ENCODE measurements around the gene TRPT1. TPM values are rescaled to one million over a fixed set of nuclear protein-coding genes. Genes with fewer than 3 reads are reported as not detected.

The TRPT1 gene
- total and polyA plus RNA-seq, 9 of the 15 experiments (the other 6 are each of a cell fraction or from before 2014, with no cell fraction given), result 4.6 to 41.7 (median 23.1) TPM

DNA sequence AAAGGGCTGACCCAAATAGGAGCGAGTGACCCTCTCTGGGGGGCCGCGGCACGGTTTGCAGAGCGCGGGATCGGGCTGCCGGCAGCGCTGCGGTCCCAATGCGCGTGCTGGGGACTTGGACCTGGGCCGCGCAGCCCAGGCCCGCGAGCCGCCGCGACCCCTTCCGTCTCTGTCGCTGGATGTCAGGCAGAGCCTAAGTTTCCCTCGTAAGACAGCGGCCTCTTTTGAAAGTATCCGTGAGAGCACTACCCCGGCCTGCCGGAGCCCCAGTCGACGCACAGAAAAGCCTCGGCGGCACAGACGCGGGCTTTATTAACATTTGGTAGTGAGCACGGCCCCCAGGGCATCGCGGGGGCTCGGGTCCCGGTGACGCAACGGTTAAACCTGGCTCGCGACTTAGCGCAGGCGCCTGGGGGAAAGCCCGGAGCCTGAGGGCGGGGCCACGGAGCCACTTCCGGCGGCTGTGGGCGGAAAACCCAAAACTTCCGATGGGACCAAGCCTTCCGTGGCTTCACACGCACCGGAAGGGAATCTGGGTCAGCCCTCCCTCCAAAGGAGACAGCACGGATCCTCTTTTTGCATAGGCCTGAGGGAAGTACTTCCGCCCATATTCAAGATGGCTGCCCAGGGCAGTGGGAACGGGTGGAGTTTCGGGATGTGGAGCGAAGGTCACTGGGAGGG lies 43.7 kb upstream of the TRPT1 start (continued):
- TF ChIP-seq, protein P1, sequence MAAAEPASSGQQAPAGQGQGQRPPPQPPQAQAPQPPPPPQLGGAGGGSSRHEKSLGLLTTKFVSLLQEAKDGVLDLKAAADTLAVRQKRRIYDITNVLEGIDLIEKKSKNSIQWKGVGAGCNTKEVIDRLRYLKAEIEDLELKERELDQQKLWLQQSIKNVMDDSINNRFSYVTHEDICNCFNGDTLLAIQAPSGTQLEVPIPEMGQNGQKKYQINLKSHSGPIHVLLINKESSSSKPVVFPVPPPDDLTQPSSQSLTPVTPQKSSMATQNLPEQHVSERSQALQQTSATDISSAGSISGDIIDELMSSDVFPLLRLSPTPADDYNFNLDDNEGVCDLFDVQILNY (CRISPR knock-in tag; IDR thresholded peaks at IDR 0.05), result no peak; the same call in 1 of the 2 replicates
- TF ChIP-seq ZFPM2 (CRISPR knock-in tag; IDR thresholded peaks at IDR 0.05) (0 out of 2 replicates have a peak, but pooled peaks have one; percentile 77), C11orf30 (IDR thresholded peaks at IDR 0.05; ENCODE audit: low read depth) (peak; percentile 66; the same call in 1 of the 2 replicates), ESRRA (IDR thresholded peaks at IDR 0.05; ENCODE audit: borderline replicate concordance, low read depth) (peak; percentile 97), KLF1 (tag; IDR thresholded peaks at IDR 0.05) (no peak), SAFB2 (IDR thresholded peaks at IDR 0.05; ENCODE audit: borderline replicate concordance, low read depth, low read length, severe bottlenecking) (no peak), ZNF830 (CRISPR knock-in tag; IDR thresholded peaks at IDR 0.05) (peak; percentile 93; the same call in 1 of the 2 replicates), MCM5 (IDR thresholded peaks at IDR 0.05; ENCODE audit: low read depth) (no peak), CBX5 (IDR thresholded peaks at IDR 0.05; ENCODE audit: borderline replicate concordance, low read depth) (no peak), TAF15 (IDR thresholded peaks at IDR 0.05; ENCODE audit: low read depth, low read length) (no peak), NBN (IDR thresholded peaks at IDR 0.05; ENCODE audit: low read depth) (no peak), MYBL2 (IDR thresholded peaks at IDR 0.05; ENCODE audit: low read depth) (no peak), MYBL2 (CRISPR knock-in tag; IDR thresholded peaks at IDR 0.05; ENCODE audit: borderline replicate concordance) (no peak), ZFX (CRISPR knock-in tag; IDR thresholded peaks at IDR 0.05) (peak; percentile 90), ZNF57 (CRISPR knock-in tag; IDR thresholded peaks at IDR 0.05) (no peak), HDAC2 (IDR thresholded peaks at IDR 0.05) (no peak), DPF2 (IDR thresholded peaks at IDR 0.05) (no peak), YBX1 (IDR thresholded peaks at IDR 0.05) (no peak), JUND (IDR thresholded peaks at IDR 0.05; ENCODE audit: borderline replicate concordance, low read depth, low read length) (peak; percentile 64), JUND (tag; IDR thresholded peaks at IDR 0.05; ENCODE audit: borderline replicate concordance, low read depth, low read length) (no peak; the same call in 2 of the 3 replicates), ZNF217 (CRISPR knock-in tag; IDR thresholded peaks at IDR 0.05) (no peak), ERF (CRISPR knock-in tag; IDR thresholded peaks at IDR 0.05) (peak; percentile 74), FOXJ3 (CRISPR knock-in tag; IDR thresholded peaks at IDR 0.05) (no peak)
- TF ChIP-seq, protein P2, sequence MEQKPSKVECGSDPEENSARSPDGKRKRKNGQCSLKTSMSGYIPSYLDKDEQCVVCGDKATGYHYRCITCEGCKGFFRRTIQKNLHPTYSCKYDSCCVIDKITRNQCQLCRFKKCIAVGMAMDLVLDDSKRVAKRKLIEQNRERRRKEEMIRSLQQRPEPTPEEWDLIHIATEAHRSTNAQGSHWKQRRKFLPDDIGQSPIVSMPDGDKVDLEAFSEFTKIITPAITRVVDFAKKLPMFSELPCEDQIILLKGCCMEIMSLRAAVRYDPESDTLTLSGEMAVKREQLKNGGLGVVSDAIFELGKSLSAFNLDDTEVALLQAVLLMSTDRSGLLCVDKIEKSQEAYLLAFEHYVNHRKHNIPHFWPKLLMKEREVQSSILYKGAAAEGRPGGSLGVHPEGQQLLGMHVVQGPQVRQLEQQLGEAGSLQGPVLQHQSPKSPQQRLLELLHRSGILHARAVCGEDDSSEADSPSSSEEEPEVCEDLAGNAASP (IDR thresholded peaks at IDR 0.05), result no peak
- TF ChIP-seq, protein P3, sequence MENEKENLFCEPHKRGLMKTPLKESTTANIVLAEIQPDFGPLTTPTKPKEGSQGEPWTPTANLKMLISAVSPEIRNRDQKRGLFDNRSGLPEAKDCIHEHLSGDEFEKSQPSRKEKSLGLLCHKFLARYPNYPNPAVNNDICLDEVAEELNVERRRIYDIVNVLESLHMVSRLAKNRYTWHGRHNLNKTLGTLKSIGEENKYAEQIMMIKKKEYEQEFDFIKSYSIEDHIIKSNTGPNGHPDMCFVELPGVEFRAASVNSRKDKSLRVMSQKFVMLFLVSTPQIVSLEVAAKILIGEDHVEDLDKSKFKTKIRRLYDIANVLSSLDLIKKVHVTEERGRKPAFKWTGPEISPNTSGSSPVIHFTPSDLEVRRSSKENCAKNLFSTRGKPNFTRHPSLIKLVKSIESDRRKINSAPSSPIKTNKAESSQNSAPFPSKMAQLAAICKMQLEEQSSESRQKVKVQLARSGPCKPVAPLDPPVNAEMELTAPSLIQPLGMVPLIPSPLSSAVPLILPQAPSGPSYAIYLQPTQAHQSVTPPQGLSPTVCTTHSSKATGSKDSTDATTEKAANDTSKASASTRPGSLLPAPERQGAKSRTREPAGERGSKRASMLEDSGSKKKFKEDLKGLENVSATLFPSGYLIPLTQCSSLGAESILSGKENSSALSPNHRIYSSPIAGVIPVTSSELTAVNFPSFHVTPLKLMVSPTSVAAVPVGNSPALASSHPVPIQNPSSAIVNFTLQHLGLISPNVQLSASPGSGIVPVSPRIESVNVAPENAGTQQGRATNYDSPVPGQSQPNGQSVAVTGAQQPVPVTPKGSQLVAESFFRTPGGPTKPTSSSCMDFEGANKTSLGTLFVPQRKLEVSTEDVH (IDR thresholded peaks at IDR 0.05; ENCODE audit: low read depth, partially characterized antibody), result peak; percentile 99
- TF ChIP-seq, protein P4, sequence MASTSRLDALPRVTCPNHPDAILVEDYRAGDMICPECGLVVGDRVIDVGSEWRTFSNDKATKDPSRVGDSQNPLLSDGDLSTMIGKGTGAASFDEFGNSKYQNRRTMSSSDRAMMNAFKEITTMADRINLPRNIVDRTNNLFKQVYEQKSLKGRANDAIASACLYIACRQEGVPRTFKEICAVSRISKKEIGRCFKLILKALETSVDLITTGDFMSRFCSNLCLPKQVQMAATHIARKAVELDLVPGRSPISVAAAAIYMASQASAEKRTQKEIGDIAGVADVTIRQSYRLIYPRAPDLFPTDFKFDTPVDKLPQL (IDR thresholded peaks at IDR 0.05; ENCODE audit: extremely low read depth, insufficient read length), result no peak
